DND-41 (cell line): ENCODE measurements around the gene RABGGTA.

Source experiments
- ATAC-seq: fragments of 200-7000 bp; cut with Tn5 transposase; 3 replicates; pipeline ENCODE4 v1.9.1; 2021; ENCODE audit warnings: low read depth; ENCODE audit not compliant: insufficient read depth
- DNase-seq: peaks from one replicate; pipeline ENCODE4 v3.0.0-alpha.2; 2020
- H2AFZ ChIP-seq: 2 replicates; pipeline ENCODE4 v1.6.0; 2012; ENCODE audit warnings: low read depth, low read length
- H3K27ac ChIP-seq: 2 replicates; pipeline ENCODE4 v1.5.1; 2012; ENCODE audit warnings: low read length, inconsistent platforms
- H3K27me3 ChIP-seq: fragments of 200-600 bp; sonication (generic); 2 replicates; pipeline ENCODE4 v1.6.0; 2012; ENCODE audit warnings: low read length, mild to moderate bottlenecking, inconsistent platforms; ENCODE audit not compliant: insufficient read depth, poor library complexity
- H3K36me3 ChIP-seq: 2 replicates; pipeline ENCODE4 v1.5.1; 2012; ENCODE audit warnings: low read length, inconsistent platforms; ENCODE audit not compliant: insufficient read depth
- H3K4me1 ChIP-seq: 2 replicates; pipeline ENCODE4 v1.5.1; 2012; ENCODE audit warnings: mild to moderate bottlenecking, low read length; ENCODE audit not compliant: insufficient read depth
- H3K4me2 ChIP-seq: 2 replicates; pipeline ENCODE4 v1.6.0; 2012; ENCODE audit warnings: mild to moderate bottlenecking, moderate library complexity, low read length, inconsistent platforms; ENCODE audit not compliant: insufficient read depth
- H3K4me3 ChIP-seq, 2 experiments: fragments of 200-600 bp in 1 of 2; shearing (Covaris generic) in 1 of 2; 2 replicates each; pipeline ENCODE4 v1.5.1; 2012 to 2016; ENCODE audit warnings: inconsistent platforms in 2 of 2, low read length in 2 of 2, mild to moderate bottlenecking in 2 of 2, low read depth in 1 of 2, moderate library complexity in 1 of 2
- H3K79me2 ChIP-seq: 2 replicates; pipeline ENCODE4 v1.6.0; 2012; ENCODE audit warnings: low read length, inconsistent platforms; ENCODE audit not compliant: insufficient read depth
- H3K9ac ChIP-seq: 2 replicates; pipeline ENCODE4 v1.6.0; 2012; ENCODE audit warnings: low read depth, mild to moderate bottlenecking, inconsistent platforms, low read length, moderate library complexity
- H3K9me3 ChIP-seq: 2 replicates; pipeline ENCODE4 v1.5.1; 2012; ENCODE audit warnings: low read length, moderate library complexity, mild to moderate bottlenecking, inconsistent platforms; ENCODE audit not compliant: insufficient read depth, severe bottlenecking
- H4K20me1 ChIP-seq: 2 replicates; pipeline ENCODE4 v1.6.0; 2012; ENCODE audit warnings: low read length; ENCODE audit not compliant: insufficient read depth
- CTCF ChIP-seq: IDR thresholded peaks from 2 replicates; pipeline ENCODE4 v1.5.1; 2012; ENCODE audit warnings: borderline replicate concordance, low read length, moderate library complexity, mild to moderate bottlenecking; ENCODE audit not compliant: poor library complexity, severe bottlenecking; ENCODE audit errors: extremely low read depth
- EZH2 ChIP-seq: IDR thresholded peaks from 3 replicates; pipeline ENCODE4 v1.6.1; 2012; ENCODE audit warnings: borderline replicate concordance, low read depth, mild to moderate bottlenecking, moderate library complexity, low read length, inconsistent platforms; ENCODE audit not compliant: severe bottlenecking

Gene RABGGTA

GRCh38 chr14:24285351-24285750 is 14.0 kb upstream of the RABGGTA start:
- H3K27me3 ChIP-seq = no peaks in the 10 kb centered on the region
- TF ChIP-seq EZH2 = no peak
- no peak for TF ChIP-seq CTCF
- no peaks in the 10 kb centered on the region for H3K4me1 ChIP-seq
- no peaks in the 10 kb centered on the region for H3K9me3 ChIP-seq
- H3K9ac ChIP-seq = no peak overlapping the region
- no peak overlapping the region for H2AFZ ChIP-seq
- H3K4me2 ChIP-seq = no peak overlapping the region
- peaks cover 12% of the 10 kb centered on the region for H3K36me3 ChIP-seq
- ATAC-seq = no peak
- H3K27ac ChIP-seq = no peak overlapping the region
- no peak for DNase-seq
- H3K79me2 ChIP-seq = no peaks in the 10 kb centered on the region
- no peak overlapping the region for H3K4me3 ChIP-seq
- H4K20me1 ChIP-seq = no peaks in the 10 kb centered on the region

GRCh38 chr14:24284501-24285035 is 13.2 kb upstream of the RABGGTA start:
- Histone ChIP-seq H3K36me3 (peaks cover 4% of the 10 kb centered on the region; the same call in 1 of the 2 replicates), H4K20me1 (no peaks in the 10 kb centered on the region), H3K9ac (no peak overlapping the region), H3K4me2 (no peak overlapping the region), H2AFZ (no peak overlapping the region), H3K4me1 (no peaks in the 10 kb centered on the region), H3K27me3 (no peaks in the 10 kb centered on the region), H3K9me3 (no peaks in the 10 kb centered on the region), H3K4me3 (no peak overlapping the region), H3K27ac (no peak overlapping the region), H3K79me2 (no peaks in the 10 kb centered on the region)
- DNase-seq = no peak
- TF ChIP-seq CTCF = no peak
- no peak for TF ChIP-seq EZH2
- no peak for ATAC-seq

DNA sequence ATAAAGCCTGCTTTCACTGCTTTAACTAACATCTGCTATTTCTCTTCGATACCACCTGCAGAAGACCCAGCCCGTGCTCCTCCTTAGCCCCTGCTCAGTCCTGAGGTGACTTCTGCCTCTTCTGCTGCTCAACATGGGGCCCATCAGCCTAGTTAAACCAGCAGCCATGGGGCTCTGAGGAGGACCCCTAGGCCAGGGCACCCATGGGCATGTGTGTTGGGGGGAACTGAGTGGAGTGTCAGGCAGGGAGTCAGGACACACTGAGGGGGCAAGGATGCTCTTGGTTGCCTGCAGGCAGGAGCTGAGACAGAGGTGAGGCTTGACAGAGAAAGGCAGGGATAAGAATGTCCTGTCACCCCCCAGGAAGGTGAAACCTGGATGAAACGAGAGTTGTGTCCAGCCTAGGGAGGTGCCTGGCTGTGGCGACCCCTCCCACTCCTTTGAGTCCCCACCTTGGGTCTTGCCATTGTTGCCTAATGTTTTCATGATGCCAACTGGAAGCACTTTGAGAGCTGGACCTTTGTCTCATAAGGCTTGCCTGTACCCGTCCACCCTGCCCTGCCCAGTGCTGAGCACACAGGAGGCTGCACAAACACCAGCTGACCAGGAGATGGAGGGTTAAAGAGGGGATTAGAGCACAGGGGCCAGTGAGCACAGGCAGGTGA is 12.5 kb upstream of the RABGGTA start:
- Histone ChIP-seq H2AFZ (no peak overlapping the region), H3K36me3 (no peaks in the 10 kb centered on the region), H3K79me2 (no peaks in the 10 kb centered on the region), H4K20me1 (no peaks in the 10 kb centered on the region), H3K4me1 (no peaks in the 10 kb centered on the region), H3K27me3 (no peaks in the 10 kb centered on the region), H3K4me2 (no peak overlapping the region), H3K27ac (no peak overlapping the region), H3K9me3 (no peaks in the 10 kb centered on the region), H3K4me3 (no peak overlapping the region), H3K9ac (no peak overlapping the region)
- DNase-seq = no peak
- ATAC-seq = no peak
- TF ChIP-seq CTCF (no peak), EZH2 (no peak)
